ENCODE results near the gene TKT.
"Not testable (repeated sequence)": the region's sequence is repeated elsewhere in the genome, so short reads cannot be mapped to it uniquely, and the experiment has no call there.

TKT gene

DNA sequence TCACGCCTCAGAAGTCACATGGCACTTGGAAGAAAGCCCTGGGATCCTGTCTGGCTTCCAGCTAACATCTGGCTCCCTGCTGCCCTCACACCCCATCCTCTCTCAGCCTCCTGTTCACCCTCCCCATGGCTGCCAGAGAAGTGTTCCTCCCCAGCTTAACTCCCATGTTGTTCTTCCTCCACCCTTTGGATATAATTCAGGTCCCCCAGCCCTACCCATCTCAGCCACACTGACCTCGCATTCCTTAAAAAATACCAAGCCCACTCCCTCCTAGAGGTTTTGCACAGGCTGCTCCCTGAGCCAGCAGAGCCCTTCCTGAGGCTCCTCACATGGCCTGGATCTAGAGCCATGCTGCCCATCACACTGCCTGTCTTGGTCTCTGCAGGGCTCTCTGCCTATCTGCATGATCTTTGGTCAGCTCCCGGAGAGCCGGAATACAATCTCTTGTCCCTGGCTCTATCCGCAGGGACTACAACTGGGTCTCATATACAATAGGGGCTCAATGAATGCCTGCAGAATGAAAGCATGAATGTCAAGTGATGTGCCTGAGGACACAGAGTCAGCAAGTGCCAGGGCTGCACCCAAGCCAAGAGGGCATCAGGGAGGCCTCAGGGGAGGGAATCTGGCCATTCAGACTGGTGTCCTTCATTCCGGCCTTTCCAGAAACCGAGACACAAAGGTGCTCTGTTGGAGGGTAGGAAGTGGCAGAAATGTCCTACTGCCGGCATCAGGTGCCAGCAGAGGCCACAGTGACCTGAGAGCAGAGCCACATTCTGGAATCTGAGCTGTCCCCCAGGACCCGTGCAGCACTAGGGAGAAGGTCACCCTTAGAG lies 3.8 kb upstream of the TKT start:
- no peak for DNase-seq

- DNase-seq = no peak
Measured at GRCh38 chr3:53258600-53259426, 3.0 kb upstream of the TKT start.

GRCh38 chr3:53257465-53257864 lies 1.6 kb upstream of the TKT start:
- DNase-seq = no peak

GRCh38 chr3:53256704-53257055 lies 858 bp upstream of the TKT start:
- no peak for DNase-seq

DNA sequence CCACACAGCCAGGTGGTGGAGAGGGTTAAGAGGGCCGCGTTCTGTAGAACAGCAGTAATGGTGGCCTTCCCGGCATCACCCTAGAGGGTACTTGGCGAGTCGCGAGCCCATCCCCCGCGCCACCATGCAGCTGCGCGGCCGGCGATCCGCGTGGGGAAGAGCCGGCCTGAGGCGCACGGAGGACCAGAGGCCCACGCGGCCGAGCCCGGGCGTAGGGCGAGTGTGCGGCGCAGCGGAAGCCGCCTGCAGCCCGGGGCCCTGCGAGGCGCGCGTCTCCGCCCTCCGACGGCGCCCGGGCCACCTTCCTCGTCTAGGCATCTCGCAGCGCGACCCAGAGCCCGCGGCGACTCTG lies 423 bp downstream of the TKT start:
- DNase-seq = peak; percentile 39

GRCh38 chr3:53254509-53255422 lies 1.1 kb downstream of the TKT start:
- DNase-seq = peak; percentile 53

DNA sequence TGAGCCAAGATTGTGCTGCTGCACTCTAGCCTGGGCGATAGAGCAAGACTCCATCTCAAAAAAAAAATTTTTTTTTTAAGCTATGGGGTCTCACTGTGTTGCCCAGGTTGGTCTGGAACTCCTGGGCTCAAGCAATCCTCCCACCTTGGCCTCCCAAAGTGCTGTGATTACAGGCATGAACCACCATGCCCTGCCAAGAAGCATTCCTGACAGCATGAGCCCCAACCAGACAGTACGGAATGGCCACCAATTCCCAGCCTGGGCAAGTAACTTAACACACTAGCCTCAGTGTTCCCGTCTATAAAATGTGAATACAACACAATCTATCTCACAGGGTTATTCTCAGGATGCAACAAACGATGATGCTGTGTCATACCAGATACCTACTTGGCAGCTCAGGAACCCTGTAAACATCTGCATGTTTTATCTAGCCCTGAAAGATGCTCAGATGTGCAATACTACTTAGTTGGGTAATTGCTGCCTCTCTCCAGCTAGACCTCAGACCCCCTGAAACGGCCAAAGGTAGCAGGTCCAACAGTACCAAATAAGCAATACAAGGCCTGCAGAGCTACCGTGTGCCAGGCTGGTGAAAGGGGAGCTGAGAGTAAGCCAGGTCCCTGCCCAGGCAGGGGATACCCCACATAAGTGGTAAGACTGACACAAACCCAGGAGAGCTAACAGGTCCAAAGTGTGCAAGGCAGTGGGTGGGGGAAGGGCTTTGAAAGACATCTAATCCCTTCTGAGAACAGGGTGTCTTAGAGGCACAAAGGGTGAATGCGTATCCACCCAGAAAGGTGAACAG lies 1.9 kb downstream of the TKT start:
- DNase-seq = no peak

GRCh38 chr3:53252947-53253322 lies 2.9 kb downstream of the TKT start:
- DNase-seq = not testable (repeated sequence)

DNA sequence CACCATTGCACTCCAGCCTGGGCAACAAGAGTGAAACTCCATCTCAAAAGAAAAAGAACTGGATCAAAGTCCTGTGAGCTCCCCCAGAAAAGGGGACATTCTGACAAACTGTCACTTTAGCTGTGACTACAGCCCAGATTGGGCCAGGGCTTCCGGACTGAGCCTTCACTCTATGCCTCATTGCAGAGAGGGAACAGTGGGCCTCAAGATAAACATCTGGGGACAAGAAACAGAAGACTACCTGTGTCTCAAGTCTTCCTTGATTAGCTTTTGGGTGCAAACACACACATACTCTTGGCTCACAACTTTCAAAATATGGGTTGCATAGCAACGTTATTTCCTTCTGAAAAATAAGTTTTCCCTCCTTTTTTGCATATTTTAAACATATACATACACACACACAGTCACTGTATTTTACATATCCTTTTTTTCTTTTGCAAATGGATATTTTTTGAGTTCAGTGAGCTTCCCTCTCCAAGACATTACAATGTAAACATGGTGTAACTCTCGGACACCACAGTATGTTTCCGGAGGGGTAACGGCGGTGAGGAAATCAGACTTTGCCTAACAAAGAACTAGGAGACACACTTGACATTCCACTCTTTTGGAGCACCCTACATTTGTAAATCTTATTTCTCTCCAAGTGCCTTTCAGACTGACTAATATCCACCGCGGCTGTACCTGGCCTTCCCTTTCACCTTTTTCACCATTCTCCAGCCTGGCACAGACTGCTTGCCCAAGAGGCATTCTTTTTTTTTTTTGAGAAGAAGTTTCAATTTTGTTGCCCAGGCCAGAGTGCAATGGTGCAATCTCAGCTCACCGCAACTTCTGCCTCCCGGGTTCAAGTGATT lies 3.5 kb downstream of the TKT start:
- DNase-seq = no peak

GRCh38 chr3:53250881-53251605 lies 4.8 kb downstream of the TKT start:
- no peak for DNase-seq

- DNase-seq = no peak
Measured at GRCh38 chr3:53250453-53250852, 5.4 kb downstream of the TKT start.

GRCh38 chr3:53248161-53248560 lies 7.7 kb downstream of the TKT start:
- no peak for DNase-seq

- no peak for DNase-seq
Measured at GRCh38 chr3:53247619-53248018, 8.2 kb downstream of the TKT start.

GRCh38 chr3:53244271-53244670 lies 11.6 kb downstream of the TKT start:
- no peak for DNase-seq

DNA sequence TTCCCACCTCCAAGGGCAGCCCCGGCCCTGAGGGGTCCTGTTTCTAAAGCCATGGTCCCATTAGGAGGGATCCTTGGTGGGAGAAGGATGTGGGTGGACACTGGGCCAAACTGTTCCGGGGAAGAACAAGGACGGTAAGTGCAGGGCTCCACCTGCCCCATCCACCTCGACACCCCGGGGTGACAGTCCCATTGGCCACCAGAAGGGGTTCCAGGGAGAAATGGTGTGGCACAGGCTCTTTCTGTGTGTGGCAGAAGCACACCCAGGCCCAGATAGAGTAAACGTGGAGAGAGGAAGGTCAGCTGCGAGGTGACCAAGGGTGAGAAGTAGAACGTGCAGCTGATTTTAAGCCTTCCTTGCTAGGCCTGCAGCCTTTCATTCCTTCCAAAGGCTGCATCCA lies 12.0 kb downstream of the TKT start:
- DNase-seq = no peak

DNA sequence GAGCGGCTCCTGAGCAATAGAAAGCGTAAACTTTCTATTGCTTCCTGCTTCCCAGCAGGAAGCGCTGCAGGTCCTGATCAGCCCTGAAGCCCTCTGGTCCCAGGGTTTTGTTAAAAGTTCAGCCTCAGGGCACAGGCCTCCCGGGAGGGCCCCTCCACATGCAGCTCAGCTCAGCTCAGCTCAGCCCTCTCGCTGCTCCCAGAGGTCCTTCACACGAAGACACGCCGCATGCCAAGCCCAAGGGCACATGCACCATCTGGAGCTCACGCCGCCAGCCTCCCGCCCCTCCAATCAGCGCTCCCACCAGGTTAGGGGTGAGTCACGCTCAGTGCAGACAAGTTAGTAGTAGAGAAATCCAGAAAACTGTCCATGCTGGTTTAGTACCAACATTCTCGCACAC lies 12.7 kb downstream of the TKT start:
- no peak for DNase-seq

- DNase-seq = no peak
Measured at GRCh38 chr3:53242642-53243041, 13.2 kb downstream of the TKT start.

GRCh38 chr3:53242155-53242554 lies 13.7 kb downstream of the TKT start:
- DNase-seq = no peak

DNA sequence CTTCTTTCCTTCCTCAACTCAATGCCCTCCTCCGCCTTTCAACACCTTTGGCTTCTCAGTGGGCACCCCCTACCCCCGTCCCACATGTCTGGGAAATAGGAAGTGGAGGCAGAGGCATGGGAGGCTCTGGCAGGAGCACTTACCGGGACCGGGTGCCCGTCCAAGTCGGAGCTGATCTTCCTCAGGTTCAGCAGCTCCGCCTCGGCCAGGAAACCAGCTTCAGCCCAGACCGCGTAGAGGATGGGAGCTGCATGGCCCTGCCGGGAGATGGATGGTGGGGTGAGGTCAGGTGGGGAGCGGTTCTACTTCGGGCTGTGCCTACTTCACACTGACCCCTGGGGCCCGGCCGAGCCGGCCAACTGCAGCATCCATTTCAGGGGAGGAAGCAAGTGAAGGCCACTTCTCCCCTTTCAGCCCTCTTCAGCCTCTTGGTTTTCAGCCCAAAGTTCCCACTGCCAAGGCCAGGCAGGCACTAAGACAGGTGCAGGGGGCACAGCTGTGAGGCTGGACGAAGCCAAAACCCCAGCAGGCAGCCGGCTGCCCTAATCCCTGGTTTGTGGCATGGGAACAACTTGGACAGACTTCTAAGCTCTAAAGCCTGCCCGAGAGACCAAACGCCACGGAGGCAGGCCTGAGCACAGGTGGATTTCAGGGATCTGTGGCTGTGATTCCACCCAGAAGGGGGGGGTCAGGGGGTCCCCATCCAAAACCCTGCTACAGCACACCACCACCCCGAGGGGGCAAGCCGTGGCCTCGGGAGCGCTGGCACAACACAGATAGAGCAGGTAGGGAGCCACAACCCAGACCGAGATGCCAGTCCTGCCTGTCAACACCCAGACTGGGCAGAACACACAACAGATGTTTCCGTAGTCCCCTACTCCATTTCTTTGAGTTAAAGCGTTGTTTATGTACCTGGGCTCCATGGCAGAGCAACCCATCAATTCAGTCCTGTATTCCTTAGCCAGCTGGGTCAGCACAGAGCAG lies 14.5 kb downstream of the TKT start:
- DNase-seq = no peak

DNA sequence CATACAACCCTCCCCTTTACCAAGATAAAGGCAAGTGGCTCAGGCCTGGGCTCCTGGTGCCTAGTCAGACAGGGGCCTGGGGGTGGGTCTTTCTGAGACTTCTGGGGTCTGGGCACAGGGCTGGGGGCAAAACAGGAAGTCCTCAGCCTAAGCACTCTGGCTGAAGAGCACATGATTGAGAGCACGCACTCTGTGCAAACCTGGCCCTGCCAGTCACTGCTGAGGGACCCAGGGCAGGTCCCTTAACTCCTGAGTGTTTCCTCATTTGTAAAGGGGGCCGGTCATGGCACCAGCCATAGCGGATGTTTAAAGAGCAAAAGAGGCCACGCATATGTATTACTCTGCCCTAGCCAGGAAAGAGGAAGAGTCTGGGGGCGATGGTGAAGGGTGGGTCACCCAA lies 16.0 kb downstream of the TKT start:
- DNase-seq = no peak
